ENCODE results near the gene CACNA2D4.

The CACNA2D4 gene

GRCh38 chr12:1768615-1769014, 149.8 kb downstream of the CACNA2D4 start:
- no peak for DNase-seq

DNA sequence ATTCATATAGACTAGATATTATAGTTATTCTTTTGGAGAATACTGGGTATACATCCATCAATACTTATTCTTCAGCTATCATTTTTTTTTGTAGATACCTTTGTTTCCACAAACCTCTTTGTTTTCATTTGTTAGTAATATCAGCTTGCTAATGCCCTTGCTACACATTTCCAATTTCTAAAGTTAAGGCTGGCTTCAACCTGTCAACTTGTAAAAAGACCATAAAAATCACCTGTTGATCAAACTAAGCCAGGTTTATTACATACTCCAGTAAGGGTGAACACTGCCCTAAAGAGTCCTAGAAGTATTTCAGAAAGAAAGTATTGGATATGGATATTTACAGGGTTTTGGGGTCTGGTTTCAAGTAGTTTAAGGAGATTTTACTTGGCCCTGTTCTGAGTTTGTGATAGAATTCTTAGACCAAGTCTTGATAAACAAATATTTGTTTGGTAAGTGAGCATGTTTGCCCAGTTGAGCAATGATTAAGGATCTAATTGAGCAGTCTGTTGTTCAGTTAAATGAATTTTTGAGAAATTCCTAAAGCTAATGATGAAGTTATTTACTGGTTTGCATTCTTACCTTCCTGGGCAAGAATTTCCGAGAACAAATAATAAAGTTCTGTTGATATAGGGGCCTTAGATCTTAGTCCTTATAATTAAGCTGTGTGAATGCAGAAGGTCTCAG, 150.9 kb downstream of the CACNA2D4 start:
- DNase-seq: no peak

DNA sequence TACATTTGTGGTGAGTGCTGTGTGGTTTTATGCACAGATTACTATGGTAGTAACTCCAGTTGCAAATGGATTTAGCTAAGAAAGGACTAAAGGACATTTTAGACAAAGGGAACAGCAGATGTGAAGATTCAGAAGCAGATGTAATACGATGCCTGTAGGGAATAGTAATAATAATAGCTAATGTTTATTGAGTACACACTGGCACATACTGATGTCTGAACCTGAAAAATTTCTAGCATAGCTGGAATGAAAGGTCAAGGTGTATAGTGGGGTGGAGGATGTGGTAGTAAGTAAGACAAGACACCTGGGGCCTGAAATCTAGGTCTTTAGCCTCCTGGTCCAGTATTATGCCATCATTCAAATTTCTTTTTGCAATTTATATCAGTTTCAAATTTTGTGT, 152.3 kb downstream of the CACNA2D4 start:
- no peak for DNase-seq

GRCh38 chr12:1763153-1763552, 155.3 kb downstream of the CACNA2D4 start:
- no peak for DNase-seq

- DNase-seq: no peak
Observed at GRCh38 chr12:1761857-1762256, 156.6 kb downstream of the CACNA2D4 start.

GRCh38 chr12:1760566-1761382, 157.7 kb downstream of the CACNA2D4 start:
- DNase-seq: no peak

DNA sequence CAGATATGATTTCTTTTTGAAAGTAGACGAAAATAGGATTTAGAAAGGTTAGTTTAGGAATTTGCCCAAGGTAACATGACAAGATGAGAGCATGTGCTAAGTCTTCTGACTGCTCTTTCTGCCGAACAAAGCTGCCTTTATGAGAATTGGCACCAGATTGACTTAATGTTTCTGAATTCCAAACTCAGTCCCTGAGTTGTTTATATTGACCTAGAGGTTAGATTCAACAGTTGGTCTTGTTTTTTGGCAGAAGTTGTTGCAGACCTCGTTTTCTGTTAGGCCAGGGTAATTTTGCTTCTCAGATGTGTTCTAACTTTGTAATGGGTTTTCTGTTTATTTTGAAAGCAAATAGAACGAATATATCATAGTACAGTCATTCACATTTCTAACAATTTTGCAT, 159.6 kb downstream of the CACNA2D4 start:
- DNase-seq: no peak

DNA sequence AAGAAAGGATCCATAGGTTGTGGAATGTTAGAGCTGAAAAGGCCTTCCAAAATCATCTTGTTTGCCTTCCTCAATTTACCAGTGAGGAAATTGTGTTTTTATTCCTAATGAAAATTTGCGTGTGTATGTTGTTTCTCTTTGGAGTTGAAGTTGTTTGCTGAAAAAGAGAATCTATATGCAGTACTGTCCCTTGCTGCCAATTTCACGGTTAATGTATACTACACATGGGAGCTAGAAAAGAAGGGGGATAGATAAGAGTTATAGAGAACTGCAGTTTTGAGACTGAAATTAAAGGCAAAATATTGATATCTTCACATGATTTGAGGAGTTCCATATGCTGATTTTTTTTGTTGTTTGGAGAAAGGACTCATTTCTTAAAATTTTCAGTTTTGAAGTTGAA, 160.1 kb downstream of the CACNA2D4 start:
- no peak for DNase-seq

DNA sequence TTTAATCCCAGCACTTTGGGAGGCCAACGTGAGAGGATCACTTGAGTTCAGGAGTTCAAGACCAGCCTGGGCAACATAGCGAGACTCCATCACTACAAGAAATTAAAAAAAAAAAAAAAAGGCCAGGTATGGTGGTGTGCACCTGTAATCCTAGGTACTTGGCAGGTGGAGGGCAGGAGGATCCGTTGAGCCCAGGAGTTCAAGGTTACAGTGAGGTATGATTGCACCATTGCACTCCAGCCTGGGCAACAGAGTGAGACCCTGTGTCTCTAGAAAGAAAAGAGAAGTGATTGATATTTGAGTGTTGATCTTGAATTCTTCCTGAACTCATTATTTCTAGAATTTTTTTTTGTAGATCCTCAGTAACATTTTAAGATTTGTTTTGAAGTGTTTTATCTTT, 168.2 kb downstream of the CACNA2D4 start:
- DNase-seq: no peak

GRCh38 chr12:1749019-1749418, 169.4 kb downstream of the CACNA2D4 start:
- no peak for DNase-seq

DNA sequence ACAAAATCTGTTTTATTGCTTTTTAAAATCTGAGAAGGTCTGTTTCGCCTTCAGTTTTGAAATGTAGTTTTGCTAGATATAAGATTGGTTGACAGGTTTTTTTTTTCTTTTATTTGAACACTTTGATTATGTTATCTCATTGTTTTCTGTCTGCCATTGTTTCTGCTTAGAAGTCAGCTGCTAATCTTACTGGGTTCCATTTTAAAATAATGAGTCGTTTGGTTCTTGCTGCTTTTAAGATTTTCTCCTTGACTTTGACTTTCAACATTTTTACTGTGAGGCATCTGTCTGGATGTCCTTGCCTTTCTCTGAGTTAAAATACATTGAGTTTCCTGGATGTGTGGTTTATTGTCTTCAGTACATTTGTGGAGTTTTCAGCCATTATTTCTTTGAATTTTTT, 170.8 kb downstream of the CACNA2D4 start:
- no peak for DNase-seq

DNA sequence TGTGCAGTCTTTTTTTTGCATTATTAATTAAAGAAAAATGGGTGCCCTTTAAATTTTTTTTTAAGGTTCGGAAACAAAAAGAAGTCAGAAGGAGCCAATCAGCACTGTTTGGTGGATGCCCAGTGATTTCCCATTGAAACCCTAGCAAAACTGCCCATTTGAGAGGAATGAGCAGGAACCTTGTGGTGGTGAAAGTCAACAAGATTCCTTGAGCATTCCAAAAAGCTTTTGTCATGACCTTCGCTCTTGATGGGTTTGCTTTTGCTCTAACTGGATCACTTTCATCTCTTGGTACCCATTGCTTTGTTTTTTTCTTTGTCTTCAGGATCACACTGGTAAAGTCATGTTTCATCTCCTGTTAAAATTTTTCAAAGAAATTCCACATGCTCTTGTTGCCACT, 173.5 kb downstream of the CACNA2D4 start:
- DNase-seq: no peak

All from 8988T (cell line).